GM21528 (cell line): ENCODE measurements around the gene NXN.
"Not testable (repeated sequence)": the region's sequence is repeated elsewhere in the genome, so short reads cannot be mapped to it uniquely, and the experiment has no call there.

ENCODE experiments used
- ATAC-seq: cut with Tn5 transposase; IDR thresholded peaks from one replicate; pipeline ENCODE4 v1.9.1; 2021; ENCODE audit warnings: mild to moderate bottlenecking, moderate library complexity; ENCODE audit not compliant: unreplicated experiment, low FRiP score

NXN gene

GRCh38 chr17:869567-870525 is 109.7 kb downstream of the NXN start:
- no peak for ATAC-seq

GRCh38 chr17:869086-869485 is 110.5 kb downstream of the NXN start:
- no peak for ATAC-seq

- no peak for ATAC-seq
Measured at GRCh38 chr17:867896-868489, 111.6 kb downstream of the NXN start.

GRCh38 chr17:867238-867637 is 112.3 kb downstream of the NXN start:
- not testable (repeated sequence) for ATAC-seq

GRCh38 chr17:866568-867103 is 112.9 kb downstream of the NXN start:
- no peak for ATAC-seq

GRCh38 chr17:864315-864714 is 115.3 kb downstream of the NXN start:
- ATAC-seq: no peak

GRCh38 chr17:863880-864279 is 115.7 kb downstream of the NXN start:
- ATAC-seq: no peak

GRCh38 chr17:862582-862981 is 117.0 kb downstream of the NXN start:
- no peak for ATAC-seq

GRCh38 chr17:861364-861763 is 118.2 kb downstream of the NXN start:
- ATAC-seq: no peak

GRCh38 chr17:860805-861204 is 118.8 kb downstream of the NXN start:
- no peak for ATAC-seq

- ATAC-seq: no peak
Measured at GRCh38 chr17:859824-860195, 119.8 kb downstream of the NXN start.

- ATAC-seq: no peak
Measured at GRCh38 chr17:859061-859823, 120.3 kb downstream of the NXN start.

GRCh38 chr17:856149-856548 is 123.4 kb downstream of the NXN start:
- no peak for ATAC-seq

GRCh38 chr17:855569-855968 is 124.0 kb downstream of the NXN start:
- no peak for ATAC-seq

- ATAC-seq: not testable (repeated sequence)
Measured at GRCh38 chr17:852850-853249, 126.7 kb downstream of the NXN start.

GRCh38 chr17:852349-852748 is 127.2 kb downstream of the NXN start:
- ATAC-seq: no peak

GRCh38 chr17:851924-852323 is 127.7 kb downstream of the NXN start:
- ATAC-seq: no peak

GRCh38 chr17:850851-851763 is 128.5 kb downstream of the NXN start:
- ATAC-seq: no peak

GRCh38 chr17:850086-850850 is 129.3 kb downstream of the NXN start:
- no peak for ATAC-seq
